SU-DHL-6 (cell line): ENCODE measurements around the gene NXPH1.

Source experiments
- H2AFZ ChIP-seq: fragments of 200-600 bp; sonication (generic); 2 replicates; pipeline ENCODE4 v1.6.1; 2014; ENCODE audit warnings: low read depth, mild to moderate bottlenecking, moderate library complexity, mixed read lengths, antibody characterized with exemption, low read length; ENCODE audit not compliant: severe bottlenecking
- H3F3A ChIP-seq: fragments of 200-600 bp; shearing (Covaris generic); 2 replicates; pipeline ENCODE4 v1.6.0; 2016; ENCODE audit warnings: antibody characterized with exemption, mild to moderate bottlenecking; ENCODE audit not compliant: insufficient read depth
- H3K27ac ChIP-seq: fragments of 200-600 bp; sonication (generic); 2 replicates; pipeline ENCODE4 v1.5.1; 2016; ENCODE audit warnings: low read depth, mild to moderate bottlenecking, low read length, moderate library complexity, mixed read lengths
- H3K27me3 ChIP-seq: fragments of 200-600 bp; sonication (generic), shearing (Covaris generic); 2 replicates; pipeline ENCODE4 v1.6.0; 2014; ENCODE audit warnings: mild to moderate bottlenecking, low read length
- H3K36me3 ChIP-seq: fragments of 200-600 bp; sonication (generic); 2 replicates; pipeline ENCODE4 v1.6.1; 2014; ENCODE audit warnings: mild to moderate bottlenecking, low read length, mixed read lengths
- H3K4me2 ChIP-seq: fragments of 300-600, 200-600 bp; shearing (Covaris generic), sonication (generic); 2 replicates; pipeline ENCODE4 v1.6.0; 2014; ENCODE audit warnings: low read length, low read depth, mild to moderate bottlenecking; ENCODE audit not compliant: poor library complexity, severe bottlenecking
- H3K4me3 ChIP-seq: fragments of 200-600 bp; sonication (generic); 2 replicates; pipeline ENCODE4 v1.5.1; 2014; ENCODE audit warnings: antibody characterized with exemption, low read length, mild to moderate bottlenecking, mixed read lengths; ENCODE audit not compliant: insufficient read depth, poor library complexity, severe bottlenecking
- H3K79me2 ChIP-seq: fragments of 200-600 bp; sonication (generic); 2 replicates; pipeline ENCODE4 v1.6.1; 2014; ENCODE audit warnings: mild to moderate bottlenecking, low read length, moderate library complexity; ENCODE audit not compliant: insufficient read depth
- H3K9ac ChIP-seq: fragments of 200-600 bp; sonication (generic); 2 replicates; pipeline ENCODE4 v1.7.0; 2014; ENCODE audit warnings: mild to moderate bottlenecking, low read length
- H3K9me2 ChIP-seq: fragments of 200-600 bp; sonication (generic); replicated peaks from 2 replicates; pipeline ENCODE4 v1.6.1; 2014; ENCODE audit warnings: low read length; ENCODE audit not compliant: insufficient read depth
- H3K9me3 ChIP-seq: fragments of 200-600 bp; sonication (generic); 2 replicates; pipeline ENCODE4 v1.6.1; 2014; ENCODE audit warnings: low read length, mixed read lengths; ENCODE audit not compliant: insufficient read depth
- H4K20me1 ChIP-seq: fragments of 200-600 bp; sonication (generic); 2 replicates; pipeline ENCODE4 v1.6.1; 2014; ENCODE audit warnings: low read depth, mild to moderate bottlenecking, antibody characterized with exemption, low read length, moderate library complexity, mixed read lengths
- CTCF ChIP-seq: fragments of 200-600 bp; sonication (generic); IDR thresholded peaks from one replicate; pipeline ENCODE4 v1.5.1; 2017; ENCODE audit warnings: antibody characterized with exemption, mild to moderate bottlenecking, low read length, moderate library complexity; ENCODE audit not compliant: insufficient read depth, poor library complexity, severe bottlenecking
- EZH2phosphoT487 ChIP-seq: fragments of 200-600 bp; sonication (generic), shearing (Covaris generic); conservative IDR thresholded peaks from 2 replicates; pipeline ENCODE4 v1.6.1; 2018; ENCODE audit warnings: mild to moderate bottlenecking, antibody characterized with exemption, low read length, moderate library complexity, mixed read lengths

Gene NXPH1

DNA sequence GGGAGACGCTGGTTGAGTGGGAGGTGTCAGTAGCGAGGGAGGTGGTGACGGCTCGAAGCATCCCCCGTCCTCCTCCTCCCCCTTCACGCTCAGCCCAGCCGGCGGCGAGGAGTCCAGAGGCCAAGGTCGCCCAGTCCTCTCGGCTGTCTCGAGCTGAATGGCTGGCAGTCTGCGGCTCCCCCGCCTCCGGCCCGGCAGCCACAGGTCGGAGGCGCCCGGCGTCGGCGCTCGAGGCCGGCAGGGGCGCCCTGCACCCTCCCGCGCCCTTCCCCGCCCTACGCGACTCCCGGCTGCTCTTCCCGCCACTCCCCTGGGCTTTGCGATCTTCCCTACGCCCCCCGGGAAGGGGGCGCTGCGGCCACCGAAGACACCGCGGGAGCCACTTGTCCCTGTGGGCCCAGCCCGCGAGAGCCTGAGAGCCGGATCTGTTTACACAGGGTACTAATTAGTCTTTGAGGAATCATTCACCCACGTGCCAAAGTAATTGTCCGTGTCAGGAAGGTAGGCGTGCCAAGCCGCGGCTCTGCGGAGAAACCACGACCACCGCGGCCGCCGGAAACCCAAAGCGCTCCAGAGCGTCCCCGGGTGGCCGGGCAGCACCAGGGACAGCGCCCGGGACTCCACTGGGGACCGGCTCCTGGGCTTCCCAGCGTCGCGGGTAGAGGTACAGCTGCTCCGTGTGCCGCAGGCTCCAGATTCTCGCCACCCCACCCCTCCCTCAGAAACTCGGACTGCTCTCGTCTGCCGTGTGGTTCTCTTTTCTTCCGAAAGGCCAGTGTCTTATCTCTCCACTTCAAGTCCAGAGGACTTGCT, at the start of gene NXPH1:
NXPH1 (plus strand) TSS at position 133 of the 813 bp plus-strand sequence.
- H2AFZ ChIP-seq: no peak within 1 kb of the TSS
- H3F3A ChIP-seq: no peaks in the 10 kb centered on the region
- H3K27me3 ChIP-seq: 0 out of 2 replicates have a peak, but pooled peaks cover 3% of the 10 kb centered on the region
- H3K79me2 ChIP-seq: no peaks in the 10 kb centered on the region
- no peak within 1 kb of the TSS for H3K27ac ChIP-seq
- no peaks in the 10 kb centered on the region; the same call in 1 of the 2 replicates for H4K20me1 ChIP-seq
- TF ChIP-seq EZH2phosphoT487 (no peak), CTCF (no peak)
- no peak within 1 kb of the TSS for H3K4me3 ChIP-seq
- no peaks in the 10 kb centered on the region for H3K9me3 ChIP-seq
- no peak within 1 kb of the TSS for H3K9ac ChIP-seq
- no peaks in the 10 kb centered on the region for H3K36me3 ChIP-seq
- no peak within 1 kb of the TSS for H3K4me2 ChIP-seq
- no peaks in the 10 kb centered on the region for H3K9me2 ChIP-seq

- no peak overlapping the region for H3K9ac ChIP-seq
- no peak overlapping the region for H3K27ac ChIP-seq
- H3K4me3 ChIP-seq: no peak overlapping the region
- H4K20me1 ChIP-seq: no peaks in the 10 kb centered on the region
- TF ChIP-seq CTCF (no peak), EZH2phosphoT487 (no peak)
- H3K4me2 ChIP-seq: no peak overlapping the region
- H3K36me3 ChIP-seq: no peaks in the 10 kb centered on the region
- H2AFZ ChIP-seq: no peak overlapping the region
- no peaks in the 10 kb centered on the region for H3K9me2 ChIP-seq
- no peaks in the 10 kb centered on the region for H3K79me2 ChIP-seq
- H3F3A ChIP-seq: no peaks in the 10 kb centered on the region
- H3K27me3 ChIP-seq: no peaks in the 10 kb centered on the region
- no peaks in the 10 kb centered on the region for H3K9me3 ChIP-seq
These were observed 48.5 kb upstream of the NXPH1 start for GRCh38 chr7:8384901-8385300.

DNA sequence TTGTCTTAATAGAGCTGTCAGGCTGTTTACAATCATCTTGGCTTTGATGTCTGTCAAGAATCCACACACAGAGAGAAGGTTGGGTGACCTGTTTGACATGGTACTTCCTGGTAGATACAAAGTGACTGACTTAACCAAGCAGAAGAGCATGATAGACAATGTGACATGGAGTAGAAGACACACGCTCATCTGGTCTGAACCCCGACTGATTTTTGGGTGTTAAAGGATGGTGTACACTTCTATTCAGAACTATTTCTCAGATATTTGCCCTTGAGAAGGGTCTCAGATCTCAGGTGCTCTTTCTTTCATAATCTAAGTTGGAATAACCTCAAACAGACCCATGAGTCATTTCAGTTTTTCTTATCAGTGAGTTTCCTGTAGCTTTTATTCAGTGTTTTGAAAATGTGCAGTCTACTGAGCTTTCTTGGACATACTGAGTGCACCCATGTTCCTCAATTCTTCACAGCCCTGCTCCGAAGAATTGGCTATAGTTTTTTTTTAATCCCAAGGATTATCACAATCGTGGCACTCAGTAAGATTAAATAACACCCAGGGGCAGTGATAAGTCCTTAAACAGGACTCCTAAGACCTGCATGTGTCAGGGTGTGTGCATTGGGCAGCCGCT, 46.4 kb upstream of the NXPH1 start:
- no peaks in the 10 kb centered on the region for H3K9me2 ChIP-seq
- no peaks in the 10 kb centered on the region for H3K36me3 ChIP-seq
- TF ChIP-seq EZH2phosphoT487 (no peak), CTCF (no peak)
- H3F3A ChIP-seq: no peaks in the 10 kb centered on the region
- no peak overlapping the region for H3K4me2 ChIP-seq
- no peaks in the 10 kb centered on the region for H3K9me3 ChIP-seq
- no peaks in the 10 kb centered on the region for H3K27me3 ChIP-seq
- no peak overlapping the region for H2AFZ ChIP-seq
- no peak overlapping the region for H3K27ac ChIP-seq
- no peaks in the 10 kb centered on the region for H4K20me1 ChIP-seq
- no peak overlapping the region for H3K4me3 ChIP-seq
- H3K79me2 ChIP-seq: no peaks in the 10 kb centered on the region
- H3K9ac ChIP-seq: no peak overlapping the region
